Prostate gland (tissue), 2 donors: Measurements from ENCODE around the gene SLC8A2.

Experiments used
- CTCF ChIP-seq, 4 experiments: fragments of 200-600 bp in 2 of 4; fragments of 450-650 bp in 2 of 4; sonication (generic) in 2 of 4; IDR thresholded peaks; 1 replicate in 3 of 4; 2 replicates in 1 of 4; pipeline ENCODE4 v1.5.1; 2016 to 2019; ENCODE audit warnings: antibody characterized with exemption in 4 of 4, mild to moderate bottlenecking in 2 of 4, moderate library complexity in 2 of 4
- POLR2AphosphoS5 ChIP-seq: sonication (generic); formaldehyde crosslinking; IDR thresholded peaks from one replicate; pipeline ENCODE4 v1.6.1; 2017; ENCODE audit warnings: antibody characterized with exemption

- TF ChIP-seq CTCF (IDR thresholded peaks at IDR 0.05) = no peak
- no peak for TF ChIP-seq POLR2AphosphoS5
Measured at GRCh38 chr19:47417107-47417745, 54.5 kb downstream of the SLC8A2 start.
